ENCODE data around the gene PTPN7.
A peak's percentile ranks its signal among the peaks of the same experiment; 100 is the strongest.

PTPN7 gene

DNA sequence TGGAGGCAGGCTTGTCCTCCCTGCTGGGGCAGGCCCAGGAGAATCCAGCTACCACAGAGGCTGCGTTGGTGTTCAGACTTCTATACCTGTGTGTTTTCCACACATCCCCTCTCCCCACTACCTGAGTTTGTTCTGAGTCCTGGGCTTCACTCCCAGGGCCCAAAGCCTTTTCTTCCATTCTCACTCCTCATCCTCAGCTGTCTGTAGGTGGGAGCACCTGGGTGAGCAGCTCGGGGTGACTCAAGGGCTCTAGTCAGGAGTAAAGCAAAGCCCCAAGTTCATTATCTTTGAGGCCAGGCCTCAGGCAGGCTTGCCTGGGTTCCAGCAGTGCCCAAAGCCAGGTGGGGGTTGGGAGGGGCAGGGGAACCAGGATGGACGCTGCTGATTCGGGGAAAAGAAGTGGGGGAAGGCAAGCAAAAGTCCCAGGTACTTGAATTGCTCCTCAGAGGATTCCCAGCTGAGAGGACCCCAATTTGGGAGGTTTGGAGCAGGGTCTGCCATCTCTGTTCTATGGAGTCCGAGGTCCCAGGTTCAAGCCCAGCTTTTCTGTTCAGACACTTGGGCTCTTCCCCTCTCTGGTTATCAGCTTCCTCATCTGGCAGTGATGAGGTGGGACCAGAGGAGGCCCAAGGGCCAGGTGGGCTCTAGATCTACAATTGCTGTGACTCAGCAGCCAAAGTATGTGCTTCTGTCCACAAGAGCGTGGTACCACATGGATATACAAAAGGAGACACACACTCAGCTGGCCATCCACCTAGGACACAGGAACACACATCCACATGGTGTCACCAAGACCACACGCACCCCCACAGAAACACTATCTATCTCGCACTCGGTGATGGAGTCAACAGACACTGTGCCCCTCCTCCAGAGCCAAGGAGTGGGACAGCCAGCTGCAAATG lies 5.8 kb upstream of the PTPN7 start:
- H3K4me1 Mint-ChIP-seq, result peaks cover 61% of the 10 kb centered on the region
- H3K9me3 Mint-ChIP-seq, result no peaks in the 10 kb centered on the region

DNA sequence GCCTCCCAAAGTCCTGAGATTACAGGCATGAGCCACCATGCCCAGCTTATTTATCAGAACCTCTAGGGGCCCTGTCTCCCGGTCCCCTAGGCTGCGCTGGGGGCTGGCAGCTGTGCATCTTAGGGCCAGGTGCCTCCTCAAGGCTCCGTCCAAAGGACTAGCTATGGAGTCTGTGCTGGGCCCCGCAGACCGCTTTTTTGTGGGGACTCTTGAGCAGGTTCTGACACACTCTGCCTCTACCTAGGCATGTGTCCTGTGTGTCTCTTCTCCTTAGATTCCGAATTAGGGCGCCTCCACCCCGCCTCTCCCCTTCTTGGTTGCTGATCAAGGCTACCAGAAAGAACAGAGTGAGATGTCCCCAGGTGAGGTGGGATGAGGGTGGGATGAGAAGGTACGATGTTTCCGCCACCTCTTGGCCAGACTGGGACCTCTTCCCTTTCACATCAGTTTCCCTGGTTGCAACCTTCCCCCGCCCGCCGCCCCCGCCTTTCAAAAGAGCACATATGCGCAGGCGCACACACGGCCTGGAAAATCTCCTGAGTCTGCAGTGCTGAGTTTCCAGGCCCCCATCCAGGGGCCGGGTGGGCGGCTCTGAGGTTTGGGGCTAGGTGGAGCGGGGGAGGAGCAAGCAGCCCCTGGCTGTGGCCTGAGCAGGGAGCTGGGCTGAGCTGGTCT lies 5.0 kb upstream of the PTPN7 start:
- CTCF ChIA-PET, result interaction anchor here (1.0 to 2.5 kb wide), 3 partner anchors 10 to 20 kb away, joined by 4 to 22 read pairs (median 6); no protein-coding TSS in a partner anchor
- H3K27me3 Mint-ChIP-seq, result peaks cover 17% of the 10 kb centered on the region
- DNase-seq, result no peak
- peak overlapping the region; percentile 53 for H3K27ac Mint-ChIP-seq
- no peak overlapping the region for H3K4me3 Mint-ChIP-seq
- H3K4me1 Mint-ChIP-seq, result peaks cover 66% of the 10 kb centered on the region
- H3K36me3 Mint-ChIP-seq, result peaks cover 3% of the 10 kb centered on the region
- no peaks in the 10 kb centered on the region for H3K9me3 Mint-ChIP-seq

More for the DNA sequence above, 5.8 kb upstream of the PTPN7 start:
- H3K27me3 Mint-ChIP-seq, result peaks cover 17% of the 10 kb centered on the region
- peak overlapping the region; percentile 33 for H3K27ac Mint-ChIP-seq
- no peaks in the 10 kb centered on the region for H3K36me3 Mint-ChIP-seq
- CTCF ChIA-PET, result interaction anchor here (0.9 to 2.5 kb wide), 5 partner anchors 10 to 24 kb away, joined by 3 to 22 read pairs (median 6); no protein-coding TSS in a partner anchor
- DNase-seq, result no peak
- no peak overlapping the region for H3K4me3 Mint-ChIP-seq

DNA sequence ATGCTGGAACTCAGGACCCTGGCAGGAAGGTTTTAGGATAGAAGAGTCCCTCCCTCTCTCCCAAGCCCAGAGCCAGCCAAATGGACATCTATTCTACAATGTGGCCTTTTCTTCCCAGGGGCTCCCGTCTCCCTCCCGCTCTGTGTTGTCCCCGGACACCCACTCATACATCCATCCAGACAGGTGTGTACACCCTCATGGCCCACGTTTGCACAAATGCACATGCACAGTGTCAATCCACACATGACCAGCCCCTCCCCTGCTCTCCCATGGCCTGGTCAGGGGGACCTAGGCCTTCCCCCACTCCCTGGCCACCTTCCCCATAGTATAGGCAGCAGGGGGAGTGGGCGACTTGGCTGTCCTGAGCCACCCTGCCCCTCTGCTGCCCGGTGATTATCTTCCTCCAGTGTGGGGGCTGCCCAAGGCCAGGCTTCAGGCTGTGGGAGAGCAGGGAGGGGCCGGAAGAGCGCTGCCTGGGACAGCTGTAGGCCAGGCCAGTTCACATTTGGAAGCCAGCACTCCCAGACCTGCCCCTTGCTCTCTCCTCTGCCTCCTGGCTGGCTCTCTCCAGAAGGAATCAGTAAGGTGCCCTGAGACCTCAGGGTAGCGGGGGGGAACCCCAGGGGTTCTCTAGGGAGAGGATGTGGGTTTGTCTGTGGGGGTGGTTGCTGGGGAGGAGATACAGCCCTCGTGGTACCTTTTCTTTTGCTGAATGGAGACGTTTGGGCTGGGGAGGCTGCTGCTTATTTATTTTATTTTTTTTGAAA lies 4.1 kb upstream of the PTPN7 start:
- H3K27me3 Mint-ChIP-seq, result peaks cover 13% of the 10 kb centered on the region
- no peaks in the 10 kb centered on the region for H3K9me3 Mint-ChIP-seq
- peak overlapping the region; percentile 5 for H3K4me3 Mint-ChIP-seq
- peak overlapping the region; percentile 53 for H3K27ac Mint-ChIP-seq
- H3K4me1 Mint-ChIP-seq, result peaks cover 68% of the 10 kb centered on the region
- H3K36me3 Mint-ChIP-seq, result peaks cover 10% of the 10 kb centered on the region
- DNase-seq, result peak; percentile 86
- CTCF ChIA-PET, result interaction anchor here (1.0 to 2.5 kb wide), 4 partner anchors 9 to 21 kb away, joined by 4 to 22 read pairs (median 4); no protein-coding TSS in a partner anchor

DNA sequence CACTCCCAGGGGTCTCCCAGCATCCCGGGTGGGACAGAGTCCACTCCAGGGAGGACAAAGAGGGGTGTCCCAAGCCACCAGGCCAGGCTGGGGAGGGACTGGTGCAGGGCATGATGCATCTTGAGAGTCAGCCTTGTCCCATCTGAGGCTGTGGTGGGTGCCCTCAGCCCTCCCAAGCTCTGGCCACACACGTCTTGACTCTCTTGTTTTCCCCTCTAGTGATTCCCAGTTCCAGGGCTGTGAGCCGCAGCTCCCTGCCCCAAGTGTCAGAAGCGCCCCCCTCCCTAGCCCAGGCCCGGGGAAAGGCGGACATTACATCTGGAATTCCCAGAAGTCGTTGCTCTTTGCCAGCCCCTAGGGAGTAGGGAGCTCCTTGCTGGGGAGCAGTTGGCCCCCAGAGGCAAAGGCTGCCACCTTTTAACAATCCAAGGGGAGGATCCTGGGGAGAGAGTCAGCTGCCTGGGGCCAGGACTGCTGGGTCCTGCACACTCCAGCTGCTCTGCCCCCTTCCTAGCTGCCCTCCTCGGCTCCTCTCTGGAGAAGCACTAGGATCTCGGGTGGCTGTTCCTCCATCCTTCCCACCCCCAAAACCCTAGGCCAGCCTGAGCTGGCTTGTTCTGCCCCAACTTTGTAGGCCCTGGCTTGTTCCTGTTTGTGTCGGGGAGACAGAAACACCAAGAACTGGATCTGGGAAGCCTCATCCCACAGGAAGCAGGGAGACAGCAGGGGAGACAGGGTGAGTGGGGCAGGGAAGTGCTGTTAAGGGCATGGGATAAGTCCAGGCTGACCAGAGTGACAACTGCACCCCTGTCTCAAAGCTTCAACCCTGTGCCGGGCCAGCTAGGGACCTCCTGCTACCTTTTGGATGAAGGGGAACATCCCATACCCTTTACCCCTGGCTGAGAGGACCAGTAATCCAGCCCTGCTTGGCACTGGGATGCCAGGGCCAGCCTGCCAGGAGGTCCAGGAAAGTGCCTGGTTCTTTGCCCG lies 3.2 kb upstream of the PTPN7 start:
- H3K9me3 Mint-ChIP-seq, result no peaks in the 10 kb centered on the region
- H3K27ac Mint-ChIP-seq, result no peak overlapping the region
- H3K27me3 Mint-ChIP-seq, result peaks cover 13% of the 10 kb centered on the region
- no peak for DNase-seq
- peaks cover 73% of the 10 kb centered on the region for H3K4me1 Mint-ChIP-seq
- peaks cover 18% of the 10 kb centered on the region for H3K36me3 Mint-ChIP-seq
- CTCF ChIA-PET, result interaction anchor here (1.2 to 5.5 kb wide), 6 partner anchors 7 to 28 kb away, joined by 4 to 34 read pairs (median 6); no protein-coding TSS in a partner anchor
- no peak overlapping the region for H3K4me3 Mint-ChIP-seq

DNA sequence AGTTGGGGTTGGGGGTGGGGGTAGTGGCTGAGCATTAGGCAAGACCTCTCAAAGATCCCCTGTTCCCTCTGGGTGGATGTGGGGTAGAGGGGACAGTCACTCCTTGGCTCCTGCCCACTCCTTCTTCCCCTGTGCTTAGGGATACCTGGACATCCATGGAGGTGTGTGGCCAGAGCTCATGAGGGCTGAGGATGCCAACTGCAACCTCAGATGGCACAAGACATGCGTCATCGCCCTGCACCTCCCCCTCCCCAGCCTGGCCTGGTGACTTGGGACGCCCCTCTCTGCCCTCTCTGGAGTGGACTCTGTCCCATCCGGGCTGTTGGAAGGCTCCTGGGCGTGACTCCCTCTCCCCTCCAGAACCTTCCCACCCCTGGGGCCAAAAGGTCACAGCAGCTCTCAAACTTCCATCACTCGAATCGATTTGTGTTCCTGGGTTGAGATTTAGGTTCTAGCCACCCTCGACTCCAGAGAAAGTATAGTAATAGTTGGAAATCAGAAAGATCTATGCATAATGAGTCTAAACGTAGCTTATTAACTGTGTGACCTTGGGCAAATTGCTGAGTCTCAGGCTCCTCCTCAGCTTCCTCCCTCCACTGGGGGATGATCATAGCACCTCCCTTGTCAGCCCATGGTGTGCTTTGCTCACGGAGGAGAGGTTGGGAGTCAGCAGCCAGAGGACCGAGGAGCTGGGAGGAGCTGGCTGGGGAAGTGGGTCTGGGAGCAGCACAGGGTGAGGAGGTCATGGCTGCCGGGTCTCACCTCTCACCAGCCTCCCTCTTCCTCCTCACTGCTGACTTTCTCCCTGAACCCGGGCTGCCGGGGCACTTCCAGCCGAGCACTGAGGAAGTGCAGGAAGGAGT lies 2.2 kb upstream of the PTPN7 start:
- Mint-ChIP-seq H3K9me3 (no peaks in the 10 kb centered on the region), H3K36me3 (peaks cover 27% of the 10 kb centered on the region), H3K27ac (peak overlapping the region; percentile 99), H3K4me3 (peak overlapping the region; percentile 93), H3K4me1 (peaks cover 83% of the 10 kb centered on the region), H3K27me3 (peaks cover 8% of the 10 kb centered on the region)
- no peak for DNase-seq
- CTCF ChIA-PET, result interaction anchor here (0.8 to 5.5 kb wide), 7 partner anchors 8 to 27 kb away, joined by 3 to 34 read pairs (median 6); no protein-coding TSS in a partner anchor

DNA sequence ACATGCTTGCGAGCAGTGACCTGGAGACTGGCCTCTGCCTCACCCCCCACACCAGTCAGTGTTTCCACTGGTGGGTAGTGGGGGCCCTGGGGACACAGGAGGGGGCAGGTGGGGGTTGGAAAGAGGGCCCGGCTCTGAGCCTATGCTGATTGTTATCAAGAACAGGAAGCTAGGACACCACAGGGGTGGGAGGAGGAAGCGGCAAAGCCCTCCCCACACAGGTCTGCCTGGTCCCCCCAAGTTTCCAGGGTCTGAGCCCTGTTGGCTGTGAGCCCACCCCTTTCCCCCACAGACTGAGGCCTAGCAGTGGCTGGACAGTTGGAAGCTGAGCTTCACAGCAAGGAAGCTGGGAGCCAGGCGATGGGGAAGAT lies 1.6 kb upstream of the PTPN7 start:
- Mint-ChIP-seq H3K27me3 (peaks cover 8% of the 10 kb centered on the region), H3K4me1 (peaks cover 85% of the 10 kb centered on the region), H3K4me3 (peak overlapping the region; percentile 93), H3K36me3 (peaks cover 30% of the 10 kb centered on the region), H3K27ac (peak overlapping the region; percentile 99), H3K9me3 (no peaks in the 10 kb centered on the region)
- CTCF ChIA-PET, result interaction anchor here (0.8 to 5.5 kb wide), 6 partner anchors 7 to 28 kb away, joined by 3 to 34 read pairs (median 6); no protein-coding TSS in a partner anchor
- DNase-seq, result peak; percentile 63

DNA sequence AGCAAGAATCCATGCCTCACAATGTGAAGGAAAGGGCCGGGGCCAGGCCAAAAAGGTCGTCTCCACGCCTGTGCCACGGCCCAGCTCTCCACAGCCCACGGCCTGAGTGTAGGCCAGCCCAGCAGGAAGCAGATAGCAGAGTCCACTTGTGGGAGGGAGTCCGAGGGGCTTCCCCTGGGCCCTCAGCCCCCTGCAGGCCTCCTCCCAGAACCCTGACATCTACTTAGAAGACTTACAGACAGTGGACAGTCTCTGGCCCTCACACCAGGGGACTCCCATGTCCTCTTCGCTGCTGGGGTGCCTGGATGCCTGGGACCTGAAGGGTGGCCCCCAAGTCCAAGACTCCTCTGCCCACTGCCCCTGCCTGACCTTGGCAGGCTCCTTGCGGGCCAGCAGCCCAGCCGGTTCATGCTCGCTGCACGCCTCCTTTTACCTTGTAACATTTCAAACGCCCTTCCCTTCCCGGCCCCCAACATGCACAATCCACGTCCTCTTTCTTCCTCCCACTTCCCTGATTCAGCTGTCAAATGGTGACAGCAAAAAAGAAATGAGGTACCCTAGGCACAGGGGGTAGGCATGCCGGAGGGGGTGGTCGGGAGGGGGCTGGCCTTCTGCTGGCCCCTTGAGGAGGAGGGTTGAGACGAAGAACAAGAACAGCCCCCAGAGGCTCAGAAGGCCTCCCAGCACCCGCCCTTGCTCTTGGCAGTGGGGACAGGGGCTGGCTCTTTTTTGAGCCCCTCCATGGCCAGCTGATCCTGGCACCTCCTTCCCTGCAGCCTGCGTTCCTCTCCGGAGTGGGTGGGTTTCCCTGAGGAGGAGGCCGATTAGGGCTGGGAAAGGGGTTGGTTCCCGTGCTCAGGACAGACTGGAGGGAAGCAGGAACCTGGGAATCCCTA lies 997 bp upstream of the PTPN7 start:
- Mint-ChIP-seq H3K4me3 (peak overlapping the region; percentile 93), H3K27me3 (peaks cover 7% of the 10 kb centered on the region), H3K4me1 (peaks cover 86% of the 10 kb centered on the region), H3K9me3 (no peaks in the 10 kb centered on the region), H3K36me3 (peaks cover 32% of the 10 kb centered on the region), H3K27ac (peak overlapping the region; percentile 99)
- DNase-seq, result no peak
- CTCF ChIA-PET, result interaction anchor here (0.8 to 5.5 kb wide), 10 partner anchors 9 to 41 kb away, joined by 3 to 34 read pairs (median 6); partner anchors contain the start of gene LGR6

DNA sequence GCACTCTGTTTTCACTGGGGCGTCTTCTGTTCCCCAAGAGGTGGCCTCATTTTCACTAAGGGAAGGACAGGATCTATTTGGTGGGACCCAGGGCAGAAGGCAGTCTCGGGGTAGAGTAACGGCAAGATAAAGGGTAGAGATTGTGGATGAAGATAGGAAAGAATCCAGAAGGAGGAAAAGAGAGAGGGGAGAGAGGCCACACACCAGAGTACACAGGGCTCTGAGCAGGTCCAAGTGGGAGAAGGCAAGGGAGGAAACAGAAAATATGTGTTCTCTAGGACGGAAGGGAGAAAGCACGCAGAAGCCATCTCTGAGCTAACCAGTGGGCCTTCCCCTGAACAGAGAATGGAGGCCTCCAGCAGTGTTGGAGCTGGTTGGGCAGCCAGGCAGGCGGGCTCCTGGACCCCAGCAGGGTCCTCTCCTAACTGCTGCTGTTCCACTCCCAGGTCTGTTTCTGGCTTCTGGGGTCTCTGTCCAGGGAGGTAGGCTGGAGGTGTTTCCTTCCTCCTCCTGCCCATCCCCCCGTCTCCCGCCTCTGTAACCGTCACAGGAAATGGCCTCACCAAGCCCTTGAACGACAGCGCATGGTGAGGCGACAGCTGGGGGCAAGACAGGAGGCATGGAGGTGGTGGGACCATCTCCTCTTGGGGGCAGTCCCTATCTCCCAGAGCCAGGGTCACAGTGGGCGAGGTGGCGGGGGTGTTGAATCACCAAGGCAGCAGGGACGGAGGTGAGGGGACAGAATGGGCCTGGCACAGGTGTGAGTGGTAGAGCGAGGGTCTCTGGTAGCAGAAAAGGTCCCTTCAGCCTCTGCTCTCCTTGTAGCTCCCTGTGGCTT lies 649 bp downstream of the PTPN7 start:
- Mint-ChIP-seq H3K9me3 (no peaks in the 10 kb centered on the region), H3K27me3 (no peaks in the 10 kb centered on the region), H3K27ac (peak overlapping the region; percentile 99), H3K4me1 (peaks cover 84% of the 10 kb centered on the region), H3K4me3 (peak overlapping the region; percentile 93), H3K36me3 (peaks cover 46% of the 10 kb centered on the region)
- CTCF ChIA-PET, result interaction anchor here (1.0 to 5.5 kb wide), 9 partner anchors 11 to 114 kb away, joined by 4 to 34 read pairs (median 6); partner anchors contain the start of gene LGR6
- peak; percentile 80 for DNase-seq

DNA sequence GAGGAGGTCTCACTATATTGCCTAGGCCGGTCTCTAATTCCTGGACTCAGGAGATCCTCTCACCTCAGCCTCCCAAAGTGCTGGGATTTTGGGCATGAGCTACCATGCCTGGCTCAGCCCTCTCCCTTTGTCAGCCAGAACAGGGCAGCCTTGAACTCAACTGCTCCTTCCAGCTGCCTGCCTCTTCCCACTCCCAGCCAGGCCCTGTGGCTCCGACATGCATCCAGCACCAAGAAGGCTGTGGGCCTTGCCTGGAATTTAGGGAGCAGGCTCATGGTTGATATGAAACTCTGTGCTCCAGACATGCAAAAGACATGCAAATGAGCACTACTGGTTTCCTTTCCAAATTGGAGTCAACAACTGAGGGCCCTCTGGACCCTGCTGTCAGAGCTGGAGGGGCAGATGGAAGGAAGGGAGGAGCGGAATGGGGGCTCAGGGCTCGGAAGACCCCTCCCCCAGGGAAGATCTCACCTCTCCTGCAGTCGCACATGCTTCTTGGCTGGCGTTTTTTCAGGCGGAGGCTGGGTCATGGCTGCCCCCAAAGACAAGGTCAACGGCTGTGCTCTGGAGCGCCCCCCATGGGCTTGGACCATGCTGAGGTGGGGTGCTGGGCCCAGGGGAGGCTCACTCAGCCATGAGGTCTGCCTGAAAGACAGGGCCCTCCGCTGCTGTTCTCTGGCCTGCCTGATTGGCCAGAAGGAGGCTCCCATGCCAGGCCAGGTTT lies 1.4 kb downstream of the PTPN7 start:
- DNase-seq, result peak; percentile 49
- CTCF ChIA-PET, result interaction anchor here (1.3 to 5.5 kb wide), 3 partner anchors 12 to 115 kb away, joined by 4 to 34 read pairs (median 19); no protein-coding TSS in a partner anchor
- peak overlapping the region; percentile 93 for H3K4me3 Mint-ChIP-seq
- H3K9me3 Mint-ChIP-seq, result no peaks in the 10 kb centered on the region
- H3K27ac Mint-ChIP-seq, result peak overlapping the region; percentile 99
- peaks cover 79% of the 10 kb centered on the region for H3K4me1 Mint-ChIP-seq
- H3K36me3 Mint-ChIP-seq, result peaks cover 49% of the 10 kb centered on the region
- H3K27me3 Mint-ChIP-seq, result no peaks in the 10 kb centered on the region

DNA sequence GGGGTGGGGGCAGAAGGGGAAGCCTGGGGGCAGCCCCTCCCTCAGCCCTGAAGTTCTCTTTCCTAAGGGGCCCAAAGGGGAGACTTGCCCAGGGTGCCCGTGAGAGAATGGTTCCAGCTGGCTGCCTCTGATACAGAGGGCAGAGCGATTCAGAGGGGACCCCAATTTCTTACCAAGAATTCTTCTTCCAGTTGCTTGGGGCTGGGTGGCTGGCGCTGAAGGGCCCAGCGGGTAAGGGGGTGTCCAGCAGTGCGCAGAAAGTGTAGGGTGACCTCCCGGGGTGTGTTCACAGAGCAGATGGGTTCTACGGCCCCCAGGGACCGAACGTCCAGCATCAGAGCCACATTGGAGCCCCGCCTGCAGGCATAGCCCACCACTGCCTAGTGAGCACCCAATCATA lies 2.5 kb downstream of the PTPN7 start:
- DNase-seq, result no peak
- Mint-ChIP-seq H3K36me3 (peaks cover 57% of the 10 kb centered on the region), H3K4me1 (peaks cover 73% of the 10 kb centered on the region), H3K9me3 (no peaks in the 10 kb centered on the region), H3K27me3 (no peaks in the 10 kb centered on the region), H3K4me3 (peak overlapping the region; percentile 38), H3K27ac (peak overlapping the region; percentile 71)
- CTCF ChIA-PET, result interaction anchor here (1.0 to 1.2 kb wide), 2 partner anchors 12 to 35 kb away, joined by 3 to 4 read pairs; partner anchors contain the start of gene LGR6
